IMR-90 (cell line): Measurements from ENCODE around the gene DDR1. TPM values are rescaled to one million over a fixed set of nuclear protein-coding genes. Genes with fewer than 3 reads are reported as not detected.
"Not testable (repeated sequence)": the region's sequence is repeated elsewhere in the genome, so short reads cannot be mapped to it uniquely, and the experiment has no call there.

Experiments used
- ATAC-seq: fragments of 200-7000 bp; cut with Tn5 transposase; 2 replicates; pipeline ENCODE4 v1.9.1; 2020; ENCODE audit warnings: low read depth, mild to moderate bottlenecking, moderate library complexity
- BruUV-seq: library from RNA; stranded (reverse); fragments of 400-500 nt; replicated peaks from 2 replicates; lab custom pipeline; 2021; lab: Mats Ljungman, UMichigan
- CTCF ChIA-PET: fragments of 300-600 bp; formaldehyde crosslinking; extraction: SDS; loops from one replicate; lab custom pipeline; 2021; ENCODE audit warnings: antibody characterized with exemption; lab: Yijun Ruan, JAX
- POLR2A ChIA-PET: fragments of 300-600 bp; sonication (Branson Sonifier 250); formaldehyde crosslinking; loops from one replicate; lab custom pipeline; 2022; ENCODE audit warnings: antibody characterized with exemption; ENCODE audit not compliant: unreplicated experiment; lab: Charles Lee
- DNase-seq: peaks from one replicate; pipeline ENCODE4 v3.0.0; 2013
- H2AFZ ChIP-seq: replicated peaks from 2 replicates; pipeline ENCODE3; 2013; ENCODE audit warnings: low read length, mild to moderate bottlenecking; ENCODE audit not compliant: poor library complexity
- H2AK5ac ChIP-seq: 2 replicates; pipeline ENCODE4 v1.6.1; 2013; ENCODE audit warnings: low read depth, low read length, inconsistent platforms
- H2AK9ac ChIP-seq: replicated peaks from 2 replicates; pipeline ENCODE3; 2013; ENCODE audit warnings: mild to moderate bottlenecking, low read depth, low read length, moderate library complexity; ENCODE audit not compliant: poor library complexity
- H2BK120ac ChIP-seq: 2 replicates; pipeline ENCODE4 v1.6.1; 2013; ENCODE audit warnings: low read depth, low read length, inconsistent platforms
- H2BK15ac ChIP-seq: 3 replicates; pipeline ENCODE4 v1.6.1; 2013; ENCODE audit warnings: low read depth, low read length, inconsistent platforms
- H2BK20ac ChIP-seq: 2 replicates; pipeline ENCODE4 v1.6.1; 2013; ENCODE audit warnings: low read depth, mild to moderate bottlenecking, inconsistent platforms, low read length, moderate library complexity
- H2BK5ac ChIP-seq: 2 replicates; pipeline ENCODE4 v1.6.1; 2013; ENCODE audit warnings: mild to moderate bottlenecking, low read depth, low read length, inconsistent platforms; ENCODE audit not compliant: poor library complexity, severe bottlenecking
- H3K14ac ChIP-seq: replicated peaks from 2 replicates; pipeline ENCODE4 v1.6.1; 2013; ENCODE audit warnings: low read depth, low read length, inconsistent platforms
- H3K18ac ChIP-seq: 2 replicates; pipeline ENCODE4 v1.6.1; 2013; ENCODE audit warnings: low read depth, low read length, control low read depth
- H3K23ac ChIP-seq: 2 replicates; pipeline ENCODE4 v1.6.1; 2013; ENCODE audit warnings: low read depth, low read length, inconsistent platforms
- H3K27ac ChIP-seq: 2 replicates; pipeline ENCODE4 v1.5.1; 2013; ENCODE audit warnings: mild to moderate bottlenecking, control low read depth, low read length; ENCODE audit not compliant: insufficient read depth
- H3K27me3 ChIP-seq: 2 replicates; pipeline ENCODE4 v1.6.1; 2013; ENCODE audit warnings: low read length; ENCODE audit not compliant: control insufficient read depth, insufficient read depth
- H3K36me3 ChIP-seq: 2 replicates; pipeline ENCODE4 v1.6.1; 2013; ENCODE audit warnings: low read length, mixed read lengths; ENCODE audit not compliant: control insufficient read depth, insufficient read depth
- H3K4ac ChIP-seq: 2 replicates; pipeline ENCODE4 v1.6.1; 2013; ENCODE audit warnings: low read depth, low read length, inconsistent platforms
- H3K4me1 ChIP-seq: 2 replicates; pipeline ENCODE4 v1.6.1; 2013; ENCODE audit warnings: low read length, mixed read lengths; ENCODE audit not compliant: control insufficient read depth, insufficient read depth
- H3K4me2 ChIP-seq: 2 replicates; pipeline ENCODE4 v1.6.1; 2013; ENCODE audit warnings: low read depth, mild to moderate bottlenecking, control low read depth, low read length, moderate library complexity
- H3K4me3 ChIP-seq: 2 replicates; pipeline ENCODE4 v1.5.1; 2013; ENCODE audit warnings: low read depth, mild to moderate bottlenecking, control low read depth, low read length, moderate library complexity; ENCODE audit not compliant: insufficient read depth
- H3K56ac ChIP-seq: 2 replicates; pipeline ENCODE4 v1.6.1; 2013; ENCODE audit warnings: low read length, inconsistent platforms; ENCODE audit not compliant: insufficient read depth; ENCODE audit errors: extremely low read depth
- H3K79me1 ChIP-seq, 2 experiments: 2 replicates each; pipeline ENCODE4 v1.6.1; 2013; ENCODE audit warnings: low read length in 2 of 2, inconsistent platforms in 1 of 2, low read depth in 1 of 2
- H3K9ac ChIP-seq: 2 replicates; pipeline ENCODE4 v1.6.1; 2013; ENCODE audit warnings: low read depth, low read length, control low read depth
- H3K9me1 ChIP-seq: 2 replicates; pipeline ENCODE4 v1.6.1; 2013; ENCODE audit warnings: low read length, inconsistent platforms; ENCODE audit not compliant: insufficient read depth
- H3K9me3 ChIP-seq: 2 replicates; pipeline ENCODE4 v1.6.1; 2013; ENCODE audit warnings: low read length; ENCODE audit not compliant: control insufficient read depth, insufficient read depth
- H4K20me1 ChIP-seq: 2 replicates; pipeline ENCODE4 v1.6.1; 2013; ENCODE audit warnings: low read length, inconsistent platforms; ENCODE audit not compliant: insufficient read depth
- H4K5ac ChIP-seq: 2 replicates; pipeline ENCODE4 v1.6.1; 2013; ENCODE audit warnings: mild to moderate bottlenecking, low read depth, low read length, control low read depth
- H4K8ac ChIP-seq, 2 experiments: 2 replicates each; pipeline ENCODE4 v1.6.1; 2013; ENCODE audit warnings: low read depth in 2 of 2, low read length in 2 of 2, control low read depth in 1 of 2, inconsistent platforms in 1 of 2
- H4K91ac ChIP-seq: 2 replicates; pipeline ENCODE4 v1.6.1; 2013; ENCODE audit warnings: low read depth, low read length, inconsistent platforms; ENCODE audit not compliant: insufficient read depth
- MAFK ChIP-seq: IDR thresholded peaks from 2 replicates; pipeline ENCODE4 v1.6.1; 2012; ENCODE audit warnings: low read depth, low read length, improper control_type of control experiment
- WGBS, 2 experiments: methylation state at CpG; one replicate each; pipeline versions ENCODE4 v1.1.5 to v1.1.7; 2013; ENCODE audit warnings: missing lambda C conversion rate in 2 of 2; ENCODE audit not compliant: insufficient read length in 1 of 2; ENCODE audit errors: extremely low coverage in 2 of 2; 5-methylcytosine and 5-hydroxymethylcytosine counted together
- dilution Hi-C: fragments of 300-500 bp; cut with HindIII; formaldehyde crosslinking; loops from one replicate; pipeline ENCODE4 v1.14.3; 2018; ENCODE audit warnings: low sequenced_read_pairs; ENCODE audit not compliant: unreplicated experiment
- in situ Hi-C: fragments of 300-500 bp; cut with MboI; formaldehyde crosslinking; loops from 3 replicates; pipeline ENCODE4 v1.14.3; 2019; ENCODE audit warnings: low sequenced_read_pairs, inconsistent platforms, mixed read lengths
- intact Hi-C: fragments of 100-400 bp; cut with micrococcal nuclease; formaldehyde crosslinking; loops from 2 replicates; pipeline ENCODE4 v1.10.0; 2022
- polyA plus RNA-seq, 3 experiments: library from polyadenylated mRNA; depleted of rRNA; stranded (reverse); fragments of >200 nt; gene quantifications; 2 replicates each; pipeline ENCODE4 v1.2.3, GENCODE V29; 2012; ENCODE audit warnings: low replicate concordance in 1 of 3
- total RNA-seq: library from RNA; depleted of rRNA; stranded (reverse); fragments of >200 nt; gene quantifications from 2 replicates; pipeline ENCODE4 v1.2.3, GENCODE V29; 2012

The DDR1 gene
- total and polyA plus RNA-seq, 2 of the 4 experiments (the other 2 are of a cell fraction): 5.6 to 19.6 TPM

DNA sequence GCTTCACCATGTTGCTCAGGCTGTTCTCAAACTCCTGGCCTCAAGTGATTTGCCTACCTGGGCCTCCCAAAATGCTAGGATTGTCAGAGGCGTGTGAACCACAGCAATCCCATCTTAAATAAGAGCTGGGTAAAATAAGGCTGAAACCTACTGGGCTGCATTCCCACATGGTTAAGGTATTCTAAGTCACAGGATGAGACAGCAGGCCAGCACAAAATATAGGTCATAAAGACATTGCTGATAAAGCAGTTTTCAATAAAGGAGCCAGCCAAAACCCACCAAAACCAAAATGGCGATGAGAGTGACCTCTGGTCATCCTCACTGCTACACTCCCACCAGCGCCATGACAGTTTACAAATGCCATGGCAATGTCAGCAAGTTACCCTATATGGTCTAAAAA lies 10.5 kb upstream of the DDR1 start:
- H4K8ac ChIP-seq, H3K56ac ChIP-seq, H4K91ac ChIP-seq, H3K4ac ChIP-seq, H3K9me1 ChIP-seq, H2BK15ac ChIP-seq, H3K18ac ChIP-seq, H3K27me3 ChIP-seq, H2AK9ac ChIP-seq, POLR2A ChIA-PET, H2AFZ ChIP-seq, H3K4me3 ChIP-seq, intact Hi-C loops, H4K5ac ChIP-seq, dilution Hi-C loops, H3K9ac ChIP-seq, H3K36me3 ChIP-seq, H2BK5ac ChIP-seq, H3K23ac ChIP-seq, H2BK20ac ChIP-seq, BruUV-seq, H3K4me2 ChIP-seq, H3K14ac ChIP-seq, H3K4me1 ChIP-seq, H3K79me1 ChIP-seq, H3K27ac ChIP-seq, H4K20me1 ChIP-seq, ATAC-seq, H2BK120ac ChIP-seq, H2AK5ac ChIP-seq, DNase-seq: not testable (repeated sequence)
- CTCF ChIA-PET: interaction anchor here (1.2 kb wide), 1 partner anchor 206 kb away, joined by 3 read pairs; no protein-coding TSS in a partner anchor
- peaks cover 12% of the 10 kb centered on the region for H3K9me3 ChIP-seq
- peak; percentile 36 for TF ChIP-seq MAFK
- in situ Hi-C loops: loop anchor here (5.0 kb wide), 1 partner anchor 36 kb away; no protein-coding TSS in a partner anchor
- WGBS, 2 experiments: 67% methylated on average over 1 of the region's 3 CpGs; no CpG with 5 or more reads in 1 of the 2 experiments
